ENCODE results near the gene ARHGEF1.

Gene ARHGEF1

DNA sequence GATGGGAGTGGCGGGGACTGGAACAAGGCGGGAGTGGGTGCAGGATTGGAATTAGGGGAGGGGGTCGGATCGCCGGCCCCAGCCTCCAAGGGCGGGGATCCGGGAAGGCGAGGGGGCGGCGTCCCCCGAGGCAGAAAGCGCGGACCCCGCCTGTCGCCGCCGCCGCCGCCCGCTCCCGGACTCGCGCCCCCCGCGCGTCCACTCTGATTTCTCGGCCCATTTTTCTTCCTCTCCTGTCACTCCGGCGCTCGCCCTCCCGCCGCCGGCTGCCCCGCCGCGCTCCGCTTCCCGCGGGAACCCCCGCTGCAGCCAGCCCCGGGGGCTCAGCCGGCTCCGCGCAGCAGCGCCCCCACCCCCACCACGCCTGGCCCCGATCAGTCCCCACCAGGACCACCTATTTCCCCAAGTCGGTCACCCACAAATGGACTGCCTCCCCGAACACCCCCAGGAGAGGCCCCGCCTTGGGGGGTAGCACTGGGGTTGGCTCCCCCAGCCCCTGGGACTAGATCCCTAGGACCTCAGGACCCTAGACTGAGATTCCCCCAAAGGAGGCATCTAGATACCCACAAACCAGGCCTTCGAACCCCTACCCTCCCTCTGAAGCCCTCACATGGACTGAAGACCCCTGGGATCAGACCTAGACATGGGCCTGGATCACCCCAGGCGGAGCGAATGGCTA, 57.9 kb downstream of the ARHGEF1 start:
- peaks cover 14% of the 10 kb centered on the region for H3K27me3 Mint-ChIP-seq
- peak overlapping the region; percentile 83 for H3K27ac Mint-ChIP-seq
- ATAC-seq (no peak), DNase-seq (no peak)
- H3K9me3 Mint-ChIP-seq, result no peaks in the 10 kb centered on the region
- H3K4me3 Mint-ChIP-seq, result peak overlapping the region; percentile 76
- peaks cover 55% of the 10 kb centered on the region for H3K4me1 Mint-ChIP-seq
- H3K36me3 Mint-ChIP-seq (ENCODE audit: low read depth), result no peaks in the 10 kb centered on the region

DNA sequence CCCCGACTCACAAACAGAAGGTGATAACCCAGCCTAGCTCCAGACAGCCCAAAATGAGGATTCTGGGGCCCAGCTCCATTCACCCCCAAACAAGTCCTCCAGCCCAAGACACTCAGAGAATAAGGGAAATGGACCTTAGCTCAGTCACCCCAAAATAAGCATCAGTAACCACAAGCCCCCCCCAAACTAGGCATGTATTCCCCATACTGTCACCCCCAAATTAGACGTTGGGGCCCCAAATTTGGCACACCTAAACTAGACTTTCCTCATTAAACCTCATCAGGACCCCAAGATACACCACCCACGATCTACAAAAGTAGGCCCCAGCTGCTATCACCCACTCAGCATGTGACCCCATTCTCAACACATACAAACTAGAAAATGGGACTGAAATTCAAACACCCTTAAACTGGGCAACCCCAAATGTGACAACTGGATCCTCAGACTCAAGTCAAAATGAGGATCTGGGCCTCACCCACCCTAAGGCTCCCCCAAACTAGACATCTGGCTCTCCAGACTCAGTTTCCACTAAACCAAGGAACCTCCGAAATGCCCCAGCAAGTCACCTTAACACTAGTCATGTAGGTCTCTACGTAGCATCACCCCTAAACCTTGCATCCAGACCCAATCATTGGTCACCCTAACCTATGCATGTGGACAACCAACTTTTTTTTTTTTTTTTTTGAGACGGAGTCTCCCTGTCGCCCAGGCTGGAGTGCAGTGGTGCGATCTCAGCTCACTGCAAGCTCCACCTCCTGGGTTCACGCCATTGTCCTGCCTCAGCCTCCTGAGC, 58.6 kb downstream of the ARHGEF1 start:
- Mint-ChIP-seq H3K4me1 (peaks cover 54% of the 10 kb centered on the region), H3K27ac (peak overlapping the region; percentile 80), H3K4me3 (peak overlapping the region; percentile 54), H3K36me3 (ENCODE audit: low read depth) (no peaks in the 10 kb centered on the region), H3K27me3 (peaks cover 10% of the 10 kb centered on the region), H3K9me3 (no peaks in the 10 kb centered on the region)
- DNase-seq, result no peak
- ATAC-seq, result no peak

DNA sequence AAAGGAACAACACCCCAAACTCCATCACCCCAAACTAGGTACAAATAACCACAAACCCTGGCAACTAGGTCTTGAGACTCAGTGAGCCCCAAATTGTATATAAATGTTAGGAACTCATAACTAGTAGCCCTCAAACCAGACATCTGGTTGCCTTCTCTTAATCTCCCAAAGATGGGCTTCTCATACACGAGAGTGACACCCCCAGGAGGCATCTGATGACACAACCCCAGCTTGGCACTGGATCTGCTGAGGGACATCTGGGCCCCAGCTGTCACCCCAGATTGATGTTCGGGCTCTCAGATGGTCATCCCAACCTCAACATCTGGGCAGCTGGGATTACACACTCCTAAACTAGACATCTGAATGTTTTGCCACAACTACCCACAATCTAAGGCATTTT, 61.4 kb downstream of the ARHGEF1 start:
- peak overlapping the region; percentile 65 for H3K4me3 Mint-ChIP-seq
- H3K9me3 Mint-ChIP-seq, result no peaks in the 10 kb centered on the region
- H3K27me3 Mint-ChIP-seq, result peaks cover 9% of the 10 kb centered on the region
- ATAC-seq (no peak), DNase-seq (no peak)
- H3K36me3 Mint-ChIP-seq (ENCODE audit: low read depth), result no peaks in the 10 kb centered on the region
- H3K4me1 Mint-ChIP-seq, result peaks cover 67% of the 10 kb centered on the region
- peak overlapping the region; percentile 95 for H3K27ac Mint-ChIP-seq

DNA sequence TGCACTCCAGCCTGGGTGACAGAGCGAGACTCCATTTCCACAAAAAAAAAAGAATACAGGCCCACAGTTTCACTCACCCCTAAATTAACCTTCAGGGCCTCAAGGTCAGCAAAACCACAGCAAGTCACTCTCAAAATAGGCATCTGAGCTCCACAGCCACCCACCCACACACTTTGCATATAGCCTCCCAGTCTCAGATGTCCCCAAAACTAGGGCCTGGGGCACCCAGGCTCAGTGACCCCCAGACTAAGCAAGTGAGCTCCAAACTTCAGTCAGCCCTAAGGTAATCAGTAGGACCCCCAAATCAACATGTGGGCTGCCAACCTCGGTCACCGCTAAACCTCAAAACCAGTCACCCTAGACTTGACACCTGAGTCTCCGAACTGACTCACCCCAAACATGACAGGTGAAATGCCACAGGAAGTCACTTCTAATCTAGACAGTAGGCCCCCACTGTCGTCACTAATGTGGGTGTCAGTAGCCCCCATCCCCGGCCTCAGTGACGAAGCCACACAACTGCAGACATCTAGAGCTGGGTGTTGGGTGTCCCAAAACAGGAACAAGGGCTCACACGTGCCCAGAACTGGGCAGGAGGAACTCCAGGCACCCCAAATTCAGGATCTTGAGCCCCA, 62.3 kb downstream of the ARHGEF1 start:
- Mint-ChIP-seq H3K4me1 (peaks cover 70% of the 10 kb centered on the region), H3K9me3 (no peaks in the 10 kb centered on the region), H3K4me3 (peak overlapping the region; percentile 65), H3K36me3 (ENCODE audit: low read depth) (no peaks in the 10 kb centered on the region), H3K27me3 (peaks cover 9% of the 10 kb centered on the region), H3K27ac (peak overlapping the region; percentile 95)
- peak; percentile 95 for ATAC-seq
- DNase-seq, result peak; percentile 90

DNA sequence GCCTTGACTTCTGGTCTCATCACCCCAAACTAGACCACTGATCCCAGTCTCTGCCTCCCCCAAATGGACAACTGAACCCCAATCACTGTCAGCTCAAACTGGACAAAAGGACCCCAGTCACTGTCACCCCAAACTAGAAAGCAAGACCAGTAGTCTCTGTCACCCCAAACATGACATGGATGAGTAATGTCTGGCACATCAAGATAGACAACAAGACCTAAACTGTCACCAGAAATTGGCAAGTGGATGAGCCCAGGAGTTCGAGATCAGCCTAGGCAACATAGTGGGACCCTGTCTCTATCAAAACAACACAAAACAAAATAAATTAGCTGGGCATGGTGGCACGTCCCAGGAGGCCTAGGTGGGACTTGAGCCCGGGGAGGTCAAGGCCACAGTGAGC, 64.1 kb downstream of the ARHGEF1 start:
- Mint-ChIP-seq H3K27me3 (peaks cover 5% of the 10 kb centered on the region), H3K36me3 (ENCODE audit: low read depth) (no peaks in the 10 kb centered on the region), H3K4me1 (peaks cover 67% of the 10 kb centered on the region), H3K9me3 (no peaks in the 10 kb centered on the region), H3K4me3 (peak overlapping the region; percentile 36), H3K27ac (peak overlapping the region; percentile 72)
- DNase-seq, result no peak
- no peak for ATAC-seq

DNA sequence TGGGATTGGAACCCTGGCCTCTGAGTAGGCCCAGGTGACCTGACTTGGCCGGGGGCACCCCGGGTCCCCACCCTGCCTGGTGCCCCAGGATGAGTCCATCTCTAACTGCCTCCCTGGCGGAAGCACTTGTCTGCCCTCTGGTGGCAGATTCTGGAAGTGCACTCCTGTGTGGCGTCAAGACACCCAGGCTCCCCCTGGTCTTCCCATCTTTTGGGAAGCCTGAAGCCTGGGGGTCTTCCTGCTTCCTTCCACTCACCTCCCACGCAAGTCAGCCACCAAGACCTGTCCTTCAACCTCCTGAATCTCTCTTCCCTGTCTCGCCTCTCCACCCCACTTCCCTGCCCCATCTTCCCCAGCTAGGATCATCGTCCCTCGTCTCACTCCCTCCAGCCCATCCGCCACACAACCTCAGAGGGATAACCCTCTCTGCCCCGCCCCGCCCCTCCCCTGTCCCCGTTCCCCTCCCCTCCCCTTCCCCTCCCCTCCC, 68.7 kb downstream of the ARHGEF1 start:
- H3K9me3 Mint-ChIP-seq, result no peaks in the 10 kb centered on the region
- ATAC-seq (peak; percentile 82), DNase-seq (peak; percentile 96)
- H3K27me3 Mint-ChIP-seq, result no peaks in the 10 kb centered on the region
- no peak overlapping the region for H3K4me3 Mint-ChIP-seq
- H3K4me1 Mint-ChIP-seq, result peaks cover 29% of the 10 kb centered on the region
- H3K27ac Mint-ChIP-seq, result no peak overlapping the region
- no peaks in the 10 kb centered on the region for H3K36me3 Mint-ChIP-seq (ENCODE audit: low read depth)

DNA sequence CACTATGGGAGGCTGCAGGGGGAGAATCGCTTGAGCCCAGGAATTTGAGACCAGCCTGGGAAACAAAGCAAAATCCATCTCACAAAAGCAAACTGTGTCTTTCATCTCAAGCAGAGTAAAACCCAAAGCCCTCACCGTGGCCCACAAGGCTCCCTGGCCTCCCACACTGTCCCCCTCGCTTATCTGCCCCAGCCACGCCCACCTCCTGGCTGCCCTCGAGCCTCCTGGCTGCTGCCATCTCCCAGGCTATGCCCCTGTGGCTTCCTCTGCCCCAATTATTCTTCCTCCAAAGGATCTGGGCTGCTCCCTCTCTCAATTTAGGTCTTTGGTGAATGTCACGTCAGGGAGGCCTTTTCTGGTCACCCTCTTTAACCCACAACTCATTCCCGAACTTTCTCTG, 72.5 kb downstream of the ARHGEF1 start:
- Mint-ChIP-seq H3K27me3 (no peaks in the 10 kb centered on the region), H3K4me3 (no peak overlapping the region), H3K36me3 (ENCODE audit: low read depth) (no peaks in the 10 kb centered on the region), H3K4me1 (peaks cover 23% of the 10 kb centered on the region), H3K27ac (no peak overlapping the region), H3K9me3 (no peaks in the 10 kb centered on the region)
- ATAC-seq (no peak), DNase-seq (no peak)

DNA sequence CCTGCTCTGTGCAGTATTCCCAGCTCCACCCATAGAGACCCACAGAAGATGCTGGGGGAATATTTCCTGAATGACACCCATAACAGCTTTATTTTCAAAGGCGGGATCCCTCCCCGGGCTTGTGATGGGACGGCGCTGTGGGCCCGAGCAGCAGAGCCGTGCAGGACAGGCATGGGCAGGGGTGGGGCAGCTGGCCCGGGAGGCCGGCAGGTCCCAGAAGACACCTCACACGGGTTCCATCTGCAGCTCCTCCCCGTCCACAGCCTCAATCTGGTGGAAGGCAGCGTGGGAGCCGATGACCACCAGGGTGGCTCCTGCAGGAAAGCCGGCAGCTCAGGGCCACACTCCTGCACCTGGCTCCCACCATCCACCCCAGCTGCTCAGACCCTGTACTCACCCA, 73.6 kb downstream of the ARHGEF1 start:
- Mint-ChIP-seq H3K27ac (no peak overlapping the region), H3K36me3 (ENCODE audit: low read depth) (no peaks in the 10 kb centered on the region)
- no peak for ATAC-seq

More for the DNA sequence above, 73.6 kb downstream of the ARHGEF1 start:
- Mint-ChIP-seq H3K4me3 (no peak overlapping the region), H3K9me3 (no peaks in the 10 kb centered on the region), H3K4me1 (peaks cover 20% of the 10 kb centered on the region), H3K27me3 (no peaks in the 10 kb centered on the region)
- no peak for DNase-seq

Data from activated naive CD8-positive, alpha-beta T cell treated with anti-CD3 and anti-CD28 coated beads, Interleukin-2, amount 50 U/mL, for 24 hours (primary cell).